A673 (cell line): ENCODE data around the gene CS.

ENCODE experiments used
- EZH2 ChIP-seq: fragments of 200-600 bp; sonication (generic); IDR thresholded peaks from 2 replicates; pipeline ENCODE4 v1.6.1; 2017; ENCODE audit warnings: borderline replicate concordance, low read depth, mild to moderate bottlenecking, mixed read lengths, antibody characterized with exemption, low read length; ENCODE audit not compliant: poor library complexity, severe bottlenecking
- TF ChIP-seq, protein P1 (sequence below): fragments of 300-800, 200-600 bp; sonication (generic); conservative IDR thresholded peaks from 2 replicates; pipeline ENCODE4 v1.5.1; 2017; ENCODE audit warnings: low read depth, mild to moderate bottlenecking, antibody characterized with exemption, low read length, moderate library complexity, mixed read lengths

DNA sequence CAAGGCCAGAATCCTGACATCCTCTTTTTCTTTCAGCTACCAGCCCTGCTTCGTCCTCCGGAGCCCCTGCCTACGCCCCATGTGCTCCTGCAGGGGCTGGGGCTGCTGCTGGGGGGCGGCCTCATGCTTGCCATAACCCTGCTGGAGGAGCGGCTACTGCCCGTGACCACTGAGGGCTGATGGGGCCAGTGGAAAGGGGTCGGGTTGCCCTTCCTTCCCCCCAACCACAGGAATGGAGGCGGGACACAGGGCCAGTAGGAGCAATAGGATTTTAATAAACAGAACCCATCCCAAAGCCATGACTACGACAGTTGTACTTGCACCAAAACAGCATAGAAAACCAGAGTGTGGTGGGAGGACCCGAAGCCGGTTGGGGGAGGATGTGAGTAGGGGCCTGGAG is 62.6 kb downstream of the CS start:
- TF ChIP-seq, protein P1, sequence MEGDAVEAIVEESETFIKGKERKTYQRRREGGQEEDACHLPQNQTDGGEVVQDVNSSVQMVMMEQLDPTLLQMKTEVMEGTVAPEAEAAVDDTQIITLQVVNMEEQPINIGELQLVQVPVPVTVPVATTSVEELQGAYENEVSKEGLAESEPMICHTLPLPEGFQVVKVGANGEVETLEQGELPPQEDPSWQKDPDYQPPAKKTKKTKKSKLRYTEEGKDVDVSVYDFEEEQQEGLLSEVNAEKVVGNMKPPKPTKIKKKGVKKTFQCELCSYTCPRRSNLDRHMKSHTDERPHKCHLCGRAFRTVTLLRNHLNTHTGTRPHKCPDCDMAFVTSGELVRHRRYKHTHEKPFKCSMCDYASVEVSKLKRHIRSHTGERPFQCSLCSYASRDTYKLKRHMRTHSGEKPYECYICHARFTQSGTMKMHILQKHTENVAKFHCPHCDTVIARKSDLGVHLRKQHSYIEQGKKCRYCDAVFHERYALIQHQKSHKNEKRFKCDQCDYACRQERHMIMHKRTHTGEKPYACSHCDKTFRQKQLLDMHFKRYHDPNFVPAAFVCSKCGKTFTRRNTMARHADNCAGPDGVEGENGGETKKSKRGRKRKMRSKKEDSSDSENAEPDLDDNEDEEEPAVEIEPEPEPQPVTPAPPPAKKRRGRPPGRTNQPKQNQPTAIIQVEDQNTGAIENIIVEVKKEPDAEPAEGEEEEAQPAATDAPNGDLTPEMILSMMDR: no peak
- TF ChIP-seq EZH2: no peak
